NCI-H187 treated with DMSO at 0.1 percent for 48 hours (cell line): ENCODE results near the gene KBTBD6.
A peak's percentile ranks its signal among the peaks of the same experiment; 100 is the strongest.
"Not testable (repeated sequence)": the region's sequence is repeated elsewhere in the genome, so short reads cannot be mapped to it uniquely, and the experiment has no call there.

Source experiments
- DNase-seq: peaks from one replicate; lab custom pipeline; 2025; lab: John Stamatoyannopoulos, UW

The KBTBD6 gene, protein sequence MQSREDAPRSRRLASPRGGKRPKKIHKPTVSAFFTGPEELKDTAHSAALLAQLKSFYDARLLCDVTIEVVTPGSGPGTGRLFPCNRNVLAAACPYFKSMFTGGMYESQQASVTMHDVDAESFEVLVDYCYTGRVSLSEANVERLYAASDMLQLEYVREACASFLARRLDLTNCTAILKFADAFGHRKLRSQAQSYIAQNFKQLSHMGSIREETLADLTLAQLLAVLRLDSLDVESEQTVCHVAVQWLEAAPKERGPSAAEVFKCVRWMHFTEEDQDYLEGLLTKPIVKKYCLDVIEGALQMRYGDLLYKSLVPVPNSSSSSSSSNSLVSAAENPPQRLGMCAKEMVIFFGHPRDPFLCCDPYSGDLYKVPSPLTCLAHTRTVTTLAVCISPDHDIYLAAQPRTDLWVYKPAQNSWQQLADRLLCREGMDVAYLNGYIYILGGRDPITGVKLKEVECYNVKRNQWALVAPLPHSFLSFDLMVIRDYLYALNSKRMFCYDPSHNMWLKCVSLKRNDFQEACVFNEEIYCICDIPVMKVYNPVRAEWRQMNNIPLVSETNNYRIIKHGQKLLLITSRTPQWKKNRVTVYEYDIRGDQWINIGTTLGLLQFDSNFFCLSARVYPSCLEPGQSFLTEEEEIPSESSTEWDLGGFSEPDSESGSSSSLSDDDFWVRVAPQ

DNA sequence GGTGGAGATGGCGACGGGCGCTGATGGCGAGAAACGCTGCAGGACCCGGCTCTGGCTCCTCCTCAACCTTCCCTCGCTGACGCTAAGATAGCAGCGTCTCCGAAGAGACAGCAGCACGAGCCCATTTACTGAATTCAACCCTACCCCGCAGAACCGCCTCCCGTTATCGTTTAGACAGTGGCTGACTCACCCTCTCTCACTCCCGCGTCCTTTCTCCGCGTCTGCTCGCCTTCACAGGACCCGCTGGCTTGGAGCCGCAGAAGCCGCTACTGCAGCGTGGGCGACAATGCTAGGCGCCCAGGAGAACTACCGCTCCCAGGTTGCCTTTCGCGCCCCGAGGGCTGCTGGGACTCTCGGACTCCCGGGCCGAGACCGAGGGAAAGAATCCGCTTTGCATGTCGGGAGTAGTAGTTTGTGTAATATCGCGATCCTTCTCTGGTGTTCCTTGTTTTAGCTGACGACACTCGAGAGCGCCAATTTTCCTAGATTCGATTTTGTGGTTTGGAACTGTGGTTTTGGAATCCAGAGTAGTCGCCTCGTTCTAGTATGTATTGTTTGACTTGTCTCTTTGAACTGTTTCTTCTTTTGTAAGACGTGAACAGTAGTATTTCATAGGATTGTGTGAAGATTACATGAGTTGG, at the start of gene KBTBD6:
Gene KBTBD6, minus strand, starts transcription at position 291 of the 641 bp plus-strand sequence. CDS start 291 bp downstream, outside the sequence.
- DNase-seq, result peak; percentile 92

DNA sequence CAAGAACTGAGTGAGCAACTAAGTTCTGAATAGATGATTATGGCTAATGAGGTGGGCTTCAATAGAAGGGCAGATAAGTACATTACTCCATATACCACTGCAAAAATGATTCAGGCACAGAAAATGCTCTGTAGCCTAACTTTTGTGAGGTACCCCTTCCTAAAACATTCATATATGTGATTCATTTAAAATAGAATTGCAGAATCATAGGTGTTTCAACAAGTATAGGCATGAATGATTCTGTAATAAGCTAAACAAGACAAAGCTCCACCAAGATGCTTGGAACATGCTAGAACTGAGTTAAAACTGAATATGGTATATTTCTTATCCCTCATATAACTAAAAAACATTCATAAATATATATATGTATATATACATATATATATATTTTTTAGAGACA, 49.6 kb upstream of the KBTBD6 start:
- no peak for DNase-seq

DNA sequence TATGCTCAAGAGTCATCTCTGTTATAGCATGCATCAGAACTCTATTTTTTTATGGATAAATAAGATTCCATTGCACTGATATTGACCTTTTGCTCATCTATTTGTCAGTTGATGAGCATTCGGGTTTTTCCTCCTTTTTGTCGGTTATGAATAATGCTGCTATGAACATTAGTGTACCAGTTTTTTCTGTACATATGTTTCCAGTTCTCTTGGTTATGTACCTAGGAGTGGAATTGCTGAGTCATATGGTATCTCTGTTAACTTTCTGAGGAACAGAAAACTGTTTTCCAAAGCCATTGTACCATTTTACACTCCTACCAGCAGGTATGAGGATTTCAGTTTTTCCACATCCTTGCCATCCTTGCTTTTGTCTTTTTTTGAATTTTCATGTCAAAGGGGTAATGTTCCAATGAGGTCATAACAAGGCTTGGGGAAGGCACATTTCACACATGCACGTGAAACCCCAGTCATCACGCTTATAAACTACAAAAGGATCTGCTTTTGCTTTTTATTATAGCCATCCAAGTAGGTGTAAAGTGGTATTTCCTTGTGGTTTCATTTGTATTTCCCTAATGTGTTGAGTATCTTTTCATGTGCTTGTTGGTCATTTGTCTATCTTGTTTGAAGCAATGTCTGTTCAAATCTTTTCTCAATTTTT, 47.1 kb upstream of the KBTBD6 start:
- DNase-seq, result no peak

DNA sequence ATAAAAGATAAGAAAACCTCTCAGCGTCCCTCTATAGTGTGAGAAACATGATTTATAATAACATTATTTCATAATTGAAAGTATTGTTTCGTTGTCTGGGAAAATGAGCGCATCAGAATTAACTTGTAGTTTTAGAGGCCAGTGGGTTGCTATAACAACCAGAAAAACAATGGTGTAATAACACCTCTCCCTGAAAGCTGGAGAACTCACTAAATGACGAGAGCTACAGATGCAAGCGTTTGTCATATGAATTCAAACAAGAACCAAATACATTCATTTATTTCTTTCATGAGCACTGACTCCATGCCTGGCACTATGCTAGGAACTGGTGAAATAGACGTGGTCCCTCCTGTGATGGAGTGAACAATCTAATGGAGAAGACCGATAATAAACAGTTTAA, 45.4 kb upstream of the KBTBD6 start:
- no peak for DNase-seq

- DNase-seq, result no peak
These were observed 45.0 kb upstream of the KBTBD6 start for GRCh38 chr13:41177616-41178015.

- DNase-seq, result not testable (repeated sequence)
These were observed 43.0 kb upstream of the KBTBD6 start for GRCh38 chr13:41175576-41175975.

- no peak for DNase-seq
These were observed 29.5 kb upstream of the KBTBD6 start for GRCh38 chr13:41162151-41162550.

GRCh38 chr13:41159174-41159573, 26.6 kb upstream of the KBTBD6 start:
- no peak for DNase-seq

DNA sequence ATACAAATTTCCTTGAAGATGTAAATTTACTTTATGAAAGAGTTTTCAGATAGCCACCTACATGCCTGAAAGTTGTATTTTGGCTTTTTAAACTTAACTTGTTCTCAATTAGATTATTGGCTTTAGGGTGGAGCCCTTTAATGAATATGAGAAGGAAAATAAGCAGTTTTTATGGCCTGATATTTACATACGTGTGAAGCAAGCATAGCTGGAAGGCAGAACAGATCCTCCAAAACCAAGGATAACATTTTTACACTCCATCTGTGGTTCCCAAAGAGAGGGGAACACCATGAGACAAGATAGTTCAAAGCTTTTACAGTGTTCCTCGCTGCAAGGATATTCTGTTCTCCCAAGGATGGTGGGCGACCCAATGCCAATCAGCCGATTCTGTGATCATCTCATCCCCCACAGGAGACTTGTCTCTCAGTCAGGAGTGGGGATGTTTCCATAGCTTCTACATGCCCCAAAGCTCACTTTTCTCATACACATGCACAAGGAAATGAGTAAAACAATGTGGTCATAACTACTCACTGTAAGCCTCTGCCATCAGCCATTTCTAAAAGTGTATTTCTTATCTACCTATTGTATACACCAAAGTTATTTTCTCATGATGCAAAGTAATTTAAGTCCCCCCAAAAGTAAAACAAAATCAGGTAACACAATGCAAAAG, 24.6 kb upstream of the KBTBD6 start:
- no peak for DNase-seq

GRCh38 chr13:41156620-41157019, 24.0 kb upstream of the KBTBD6 start:
- no peak for DNase-seq

GRCh38 chr13:41154042-41154441, 21.4 kb upstream of the KBTBD6 start:
- DNase-seq, result no peak

- DNase-seq, result no peak
These were observed 19.4 kb upstream of the KBTBD6 start for GRCh38 chr13:41152005-41152404.

DNA sequence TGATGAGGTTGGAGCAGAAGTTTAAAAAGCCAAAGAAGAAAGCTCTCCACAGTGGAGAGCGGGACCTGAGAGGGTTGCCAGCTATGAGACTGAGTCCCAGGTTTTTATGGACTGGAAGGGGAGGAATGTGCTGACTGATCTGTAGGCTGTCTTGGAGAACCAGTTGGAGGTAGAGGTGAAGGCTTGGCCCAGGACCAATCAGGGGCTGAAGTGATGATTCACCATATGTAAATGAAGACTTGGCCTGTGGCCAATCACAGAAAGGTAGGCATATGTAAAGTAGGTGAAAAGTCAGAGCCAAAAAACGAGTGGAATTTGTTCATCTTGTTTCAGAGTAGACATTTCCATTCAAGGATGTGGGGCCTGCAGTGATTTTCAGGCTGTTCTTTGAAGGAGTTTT, 17.5 kb upstream of the KBTBD6 start:
- no peak for DNase-seq

DNA sequence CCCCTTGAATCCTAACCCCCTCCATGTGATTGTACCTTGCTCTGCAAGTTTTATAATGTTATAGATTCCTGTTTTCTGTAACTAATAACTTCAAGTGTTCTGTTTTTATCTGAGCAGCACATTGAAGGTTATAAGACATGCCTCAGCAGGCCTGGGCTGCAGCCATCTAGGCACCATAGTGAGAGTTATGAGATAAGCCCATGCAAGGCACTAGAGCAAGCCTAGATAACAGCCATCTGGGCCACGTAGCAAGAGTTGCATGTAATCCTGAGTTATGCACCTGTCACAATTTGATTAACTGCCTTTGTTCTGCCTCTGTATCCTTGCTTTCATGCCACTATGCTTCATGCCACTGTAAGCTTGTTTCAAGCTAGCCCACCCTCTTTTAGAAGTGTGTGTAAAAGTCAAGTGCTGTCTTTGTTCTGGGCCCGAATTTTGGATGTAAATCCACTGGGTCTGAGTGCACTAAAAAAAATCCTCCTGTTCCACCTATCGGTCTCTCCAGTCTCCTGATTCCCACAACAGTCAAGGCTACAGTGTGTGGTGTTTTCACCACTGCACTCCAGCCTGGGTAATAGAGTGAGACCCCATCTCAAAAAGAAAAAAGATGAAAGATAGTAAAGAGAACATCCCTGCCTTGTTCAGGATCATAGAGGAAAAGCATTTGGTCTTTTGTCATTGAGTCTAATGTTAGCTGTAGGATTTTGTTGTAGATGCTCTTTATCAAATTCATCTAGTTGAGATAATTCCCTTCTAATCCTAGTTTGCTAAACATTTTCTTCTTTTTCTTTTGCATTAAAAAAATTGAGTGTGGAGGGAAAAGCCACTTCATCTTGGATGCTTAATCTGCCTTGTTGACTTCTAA, 16.0 kb upstream of the KBTBD6 start:
- no peak for DNase-seq

GRCh38 chr13:41145136-41145908, 12.7 kb upstream of the KBTBD6 start:
- no peak for DNase-seq

DNA sequence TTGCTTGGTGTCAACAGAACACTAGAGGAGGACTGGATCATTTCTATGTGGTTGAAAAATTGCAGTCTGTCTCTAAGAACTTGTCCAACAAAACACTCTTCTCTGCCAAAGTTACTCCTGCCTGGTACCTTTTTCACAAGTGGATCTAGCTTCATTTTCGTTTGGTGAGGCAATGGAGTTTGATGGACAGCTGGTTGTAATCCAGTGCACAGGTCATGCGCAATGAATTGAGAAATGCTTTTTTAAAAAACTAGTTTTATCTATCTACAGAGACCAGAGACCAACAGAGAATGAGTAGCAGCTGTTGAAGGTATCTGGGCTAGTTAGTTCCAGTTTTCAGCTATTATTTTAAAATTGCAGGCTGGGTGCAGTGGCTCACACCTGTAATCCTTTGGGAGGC, 12.0 kb upstream of the KBTBD6 start:
- no peak for DNase-seq

DNA sequence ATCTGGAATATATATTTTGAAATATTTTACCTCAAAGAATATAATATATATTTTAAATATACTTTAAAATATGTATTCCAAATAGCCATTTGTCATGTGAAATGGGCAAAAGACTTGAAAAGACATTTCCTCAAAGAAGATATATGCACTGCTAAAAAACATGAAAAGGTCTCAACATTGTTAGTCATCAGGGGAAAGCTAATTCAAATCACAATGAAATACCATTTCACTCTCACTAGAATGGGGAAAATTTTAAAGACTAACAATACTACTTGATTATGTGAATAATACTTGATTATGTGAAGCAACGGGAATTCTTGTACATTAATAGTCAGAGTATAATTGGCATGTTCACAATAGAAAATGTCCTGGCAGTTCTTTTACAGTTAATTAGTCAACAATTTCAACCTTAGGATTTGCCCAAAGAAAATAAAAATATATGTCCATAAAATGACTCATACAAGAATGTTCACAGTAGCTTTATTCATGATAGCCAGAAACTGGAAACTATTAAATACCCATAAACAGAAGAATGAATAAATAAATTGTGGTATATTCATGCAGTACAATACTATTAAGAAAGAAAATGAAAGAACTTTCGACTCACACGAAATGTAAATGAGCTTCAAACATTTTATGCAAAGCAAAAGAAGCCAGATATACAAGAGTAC, 6.8 kb upstream of the KBTBD6 start:
- DNase-seq, result no peak

- DNase-seq, result no peak
These were observed 5.3 kb upstream of the KBTBD6 start for GRCh38 chr13:41137951-41138350.

DNA sequence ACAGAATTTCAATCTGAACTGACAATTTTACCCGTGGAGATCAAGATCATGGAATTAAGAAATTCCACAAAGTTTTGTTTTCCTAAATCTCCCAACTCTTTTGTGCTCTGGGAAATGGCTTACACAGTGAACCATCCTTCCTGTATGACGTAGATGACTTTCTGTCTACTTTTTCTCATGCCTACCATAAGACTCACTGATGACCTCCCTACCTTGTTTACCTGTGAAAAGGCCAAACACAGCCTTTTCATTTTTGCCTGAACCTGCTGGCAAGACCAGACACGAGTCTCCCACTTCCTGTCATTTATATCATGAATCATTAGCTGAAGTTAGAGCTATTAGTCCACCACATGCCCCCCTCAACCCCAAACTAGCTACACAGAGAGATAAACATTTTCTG, 4.6 kb upstream of the KBTBD6 start:
- no peak for DNase-seq
